Measurements from ENCODE around the gene DRC7.
"Not testable (repeated sequence)": the region's sequence is repeated elsewhere in the genome, so short reads cannot be mapped to it uniquely, and the experiment has no call there.

Gene DRC7

DNA sequence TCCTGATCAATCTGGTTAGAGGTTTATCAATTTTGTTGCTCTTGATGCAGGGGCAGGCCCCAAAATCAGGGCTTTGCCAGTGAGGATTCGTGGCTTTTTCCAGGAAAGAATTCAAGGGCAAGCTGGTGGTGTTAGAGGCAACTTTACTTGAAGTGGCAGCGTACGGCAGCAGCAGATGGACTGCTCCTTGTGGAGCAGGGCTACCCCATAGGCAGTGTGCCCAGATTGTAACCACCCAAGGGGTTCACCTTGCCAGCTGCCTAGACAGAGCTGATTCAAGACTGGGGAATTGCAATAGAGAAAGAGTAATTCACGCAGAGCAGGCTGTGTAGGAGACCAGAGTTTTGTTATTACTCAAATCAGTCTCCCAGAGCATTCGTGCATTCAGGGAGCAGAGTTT is 16.7 kb downstream of the DRC7 start:
- no peak for DNase-seq (ENCODE audit: low spot score)

GRCh38 chr16:57711993-57712392 is 17.4 kb downstream of the DRC7 start:
- no peak for DNase-seq (ENCODE audit: low spot score)

GRCh38 chr16:57712569-57712968 is 18.0 kb downstream of the DRC7 start:
- not testable (repeated sequence) for DNase-seq (ENCODE audit: low spot score)

- DNase-seq (ENCODE audit: low spot score): no peak
Observed at GRCh38 chr16:57713596-57713995, 19.0 kb downstream of the DRC7 start.

DNA sequence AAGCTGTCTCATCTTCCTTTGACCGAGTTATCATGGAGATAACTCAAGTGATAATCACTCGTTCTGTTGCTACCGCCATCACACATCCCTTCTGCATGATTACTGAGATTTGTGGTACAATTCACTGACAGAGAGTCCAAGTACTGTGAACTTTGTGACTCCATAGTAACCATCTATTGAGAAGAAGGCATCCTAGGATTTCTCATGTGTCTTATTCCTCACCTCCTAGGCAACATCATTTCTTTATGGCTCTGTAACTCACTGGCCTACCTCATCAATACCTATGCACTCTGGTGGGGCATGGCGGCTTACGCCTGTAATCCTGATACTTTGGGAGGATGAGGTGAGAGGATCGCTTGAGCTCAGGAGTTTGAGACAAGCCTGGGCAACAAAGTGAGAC is 19.4 kb downstream of the DRC7 start:
- DNase-seq (ENCODE audit: low spot score): no peak

DNA sequence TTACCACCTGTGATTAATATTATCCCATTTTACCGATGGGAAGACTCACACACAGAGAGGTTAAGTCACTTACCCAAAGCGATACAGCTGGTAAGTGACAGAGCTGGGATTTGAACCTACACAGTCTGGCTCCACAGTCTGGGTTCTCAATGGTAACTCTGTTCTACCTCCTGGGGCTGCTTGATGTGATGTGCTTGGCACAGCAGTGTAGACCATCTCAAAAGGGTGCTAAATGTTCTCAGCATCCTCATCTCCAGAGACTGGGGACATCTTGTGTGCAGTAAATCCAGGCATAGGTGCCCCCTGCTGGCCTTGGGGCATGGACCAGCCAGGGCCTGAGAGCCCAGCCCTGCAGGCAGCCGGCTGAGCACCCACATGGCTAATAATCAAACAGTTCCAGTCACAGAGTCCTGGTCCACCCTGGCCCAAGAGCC is 25.6 kb downstream of the DRC7 start:
- no peak for DNase-seq (ENCODE audit: low spot score)

- no peak for DNase-seq (ENCODE audit: low spot score)
Observed at GRCh38 chr16:57721356-57722209, 27.0 kb downstream of the DRC7 start.

DNA sequence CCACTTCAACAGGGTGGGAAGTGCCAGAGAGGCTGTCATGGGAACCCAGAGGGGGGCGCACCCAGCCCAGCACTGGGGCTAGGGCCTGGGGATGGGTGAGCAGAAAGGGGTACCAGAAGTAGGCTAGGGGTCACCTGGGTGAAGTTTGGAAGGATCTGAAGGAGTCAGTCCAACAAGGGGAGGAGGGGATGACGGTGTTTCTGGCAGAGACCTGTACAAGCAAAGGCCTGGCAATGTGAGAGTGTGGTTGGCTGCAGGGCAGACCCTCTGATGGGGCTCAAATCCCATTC is 27.5 kb downstream of the DRC7 start:
- DNase-seq (ENCODE audit: low spot score): no peak

- DNase-seq (ENCODE audit: low spot score): no peak
Observed at GRCh38 chr16:57722651-57723050, 28.0 kb downstream of the DRC7 start.

- DNase-seq (ENCODE audit: low spot score): no peak
Observed at GRCh38 chr16:57723170-57723569, 28.6 kb downstream of the DRC7 start.

- no peak for DNase-seq (ENCODE audit: low spot score)
Observed at GRCh38 chr16:57724531-57724930, 29.9 kb downstream of the DRC7 start.

GRCh38 chr16:57725151-57725550 is 30.5 kb downstream of the DRC7 start:
- no peak for DNase-seq (ENCODE audit: low spot score)

DNA sequence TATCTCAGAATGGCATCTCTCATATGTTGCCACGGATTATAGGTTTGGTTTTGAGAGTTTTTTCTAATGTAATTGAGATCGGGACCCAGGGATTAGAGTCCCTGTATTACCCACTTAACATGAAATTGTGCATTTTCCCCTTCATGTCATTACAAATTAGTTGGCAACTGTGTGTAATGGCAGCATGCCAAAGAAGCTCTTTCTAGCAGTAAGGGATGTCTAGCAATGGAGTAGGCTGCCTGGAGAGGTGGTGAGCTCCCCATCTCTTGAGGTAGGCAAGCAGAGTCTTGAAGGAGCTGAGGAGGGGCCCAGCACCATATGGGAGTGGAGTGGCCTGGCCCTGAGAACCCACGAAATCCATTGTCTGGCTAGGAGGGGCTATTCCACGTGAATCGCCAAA is 30.9 kb downstream of the DRC7 start:
- DNase-seq (ENCODE audit: low spot score): no peak

DNA sequence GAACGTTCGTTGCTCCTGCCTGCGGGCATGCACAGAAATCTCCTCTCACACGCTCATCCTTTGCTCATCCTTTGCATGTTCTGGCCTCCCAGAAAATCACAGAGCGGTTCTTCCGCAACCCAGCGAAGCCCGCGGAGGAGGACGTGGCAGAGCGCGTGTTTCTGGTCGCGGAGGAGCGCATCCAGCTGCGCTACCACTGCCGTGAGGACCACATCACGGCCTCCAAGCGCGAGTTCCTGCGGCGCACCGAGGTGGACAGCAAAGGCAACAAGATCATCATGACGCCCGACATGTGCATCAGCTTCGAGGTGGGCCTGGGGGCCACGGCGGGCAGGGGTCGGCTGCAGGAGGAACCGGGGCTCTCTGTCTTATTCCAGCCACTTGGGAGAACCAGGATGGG is 31.4 kb downstream of the DRC7 start:
- no peak for DNase-seq (ENCODE audit: low spot score)

GRCh38 chr16:57726433-57726947 is 31.9 kb downstream of the DRC7 start:
- DNase-seq (ENCODE audit: low spot score): no peak

DNA sequence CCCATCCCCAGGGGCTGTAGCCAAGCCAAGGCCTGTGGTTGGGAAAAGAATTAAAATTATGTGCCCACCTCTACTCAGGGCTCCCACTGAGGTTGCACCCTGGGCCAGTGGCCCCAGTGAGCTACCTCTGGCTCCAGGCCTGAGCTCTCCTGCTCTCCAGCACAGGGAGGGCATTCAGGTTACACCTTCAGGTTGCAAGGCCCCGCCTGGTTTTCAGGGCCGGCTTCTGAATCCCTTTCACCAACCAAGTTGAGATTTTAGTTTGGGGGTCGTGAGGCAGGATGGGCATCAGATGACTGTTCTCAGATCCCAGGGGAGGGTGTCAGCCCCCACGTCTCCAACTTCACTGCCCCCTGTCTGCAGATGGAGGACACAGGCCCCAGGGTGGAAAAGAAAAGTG is 33.0 kb downstream of the DRC7 start:
- DNase-seq (ENCODE audit: low spot score): no peak

DNA sequence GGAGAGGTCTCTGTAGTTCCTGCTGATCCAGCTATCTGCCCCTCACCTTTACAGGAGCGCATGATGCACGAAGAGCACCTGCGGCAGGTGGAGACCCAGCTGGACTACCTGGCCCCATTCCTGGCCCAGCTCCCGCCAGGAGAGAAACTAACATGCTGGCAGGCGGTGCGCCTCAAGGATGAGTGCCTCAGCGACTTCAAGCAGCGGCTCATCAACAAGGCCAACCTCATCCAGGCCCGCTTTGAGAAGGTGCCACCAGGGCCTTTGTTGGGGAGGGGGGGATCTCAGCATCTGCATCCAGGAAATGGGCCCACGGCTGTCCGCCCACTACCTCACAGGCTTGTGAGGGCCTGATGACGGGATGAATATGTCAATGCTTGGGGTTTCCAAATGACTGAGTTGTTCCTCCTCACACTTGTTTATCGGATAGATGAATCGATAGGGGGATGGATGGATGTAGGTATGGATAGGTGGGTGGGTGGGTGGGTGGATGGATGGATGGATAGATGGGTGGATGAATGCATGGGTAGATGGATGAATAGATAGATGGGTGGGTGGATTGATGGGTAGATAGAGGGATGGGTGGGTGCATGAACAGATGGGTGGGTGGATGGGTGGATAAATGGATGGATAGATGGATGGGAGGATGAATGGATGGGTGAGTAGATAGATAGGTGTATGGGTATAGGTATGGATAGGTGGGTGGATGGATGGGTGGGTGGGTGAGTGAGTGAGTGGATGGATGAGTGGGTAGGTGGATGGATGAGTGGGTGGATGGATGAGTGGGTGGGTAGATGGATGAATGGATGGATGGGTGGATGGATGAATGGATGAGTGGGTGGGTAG is 34.0 kb downstream of the DRC7 start:
- no peak for DNase-seq (ENCODE audit: low spot score)

- DNase-seq (ENCODE audit: low spot score): no peak
Observed at GRCh38 chr16:57729182-57729484, 34.5 kb downstream of the DRC7 start.

GRCh38 chr16:57729852-57730251 is 35.2 kb downstream of the DRC7 start:
- not testable (repeated sequence) for DNase-seq (ENCODE audit: low spot score)

DNA sequence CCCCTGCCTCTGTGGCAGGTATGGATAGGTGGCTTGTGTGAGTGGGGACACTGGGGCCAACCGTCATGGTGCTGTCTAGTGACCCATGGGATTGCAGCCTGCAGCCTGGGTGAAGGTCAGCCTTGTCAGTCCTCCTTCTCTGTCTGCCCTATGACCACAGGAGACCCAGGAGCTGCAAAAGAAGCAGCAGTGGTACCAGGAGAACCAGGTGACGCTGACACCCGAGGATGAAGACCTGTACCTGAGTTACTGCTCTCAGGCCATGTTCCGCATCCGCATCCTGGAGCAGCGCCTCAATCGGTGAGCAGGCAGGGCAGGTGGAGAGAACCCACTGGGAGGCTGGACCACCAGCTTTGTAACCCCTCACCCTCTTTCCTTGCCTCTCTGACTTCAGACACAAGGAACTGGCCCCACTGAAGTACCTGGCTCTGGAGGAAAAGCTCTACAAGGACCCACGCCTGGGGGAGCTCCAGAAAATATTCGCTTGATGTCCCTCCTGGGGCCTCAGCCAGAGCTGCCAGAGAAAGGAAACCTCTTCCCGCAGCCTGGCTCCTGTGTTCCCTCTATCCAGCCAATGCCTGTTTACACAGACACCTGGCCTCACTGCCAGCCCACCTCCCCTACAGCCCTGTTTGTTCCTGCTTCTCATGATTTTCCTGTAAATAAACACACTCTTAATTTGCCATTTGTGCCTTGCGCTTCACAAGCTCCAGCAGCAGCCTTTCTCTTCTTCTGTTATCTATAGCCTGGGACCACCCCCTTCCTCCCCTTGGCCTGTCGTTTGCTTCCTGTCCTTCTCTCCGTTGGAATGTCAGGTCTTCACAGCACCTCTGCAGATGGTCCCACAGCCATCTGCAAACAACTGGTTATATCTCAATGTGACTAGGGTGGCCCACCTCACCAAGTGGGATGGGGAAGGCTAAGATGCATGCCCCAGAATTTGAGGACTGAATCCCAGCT is 36.4 kb downstream of the DRC7 start:
- no peak for DNase-seq (ENCODE audit: low spot score)

- DNase-seq (ENCODE audit: low spot score): no peak
Observed at GRCh38 chr16:57732037-57732436, 37.4 kb downstream of the DRC7 start.

GRCh38 chr16:57732714-57733113 is 38.1 kb downstream of the DRC7 start:
- DNase-seq (ENCODE audit: low spot score): no peak

Measured in putamen (tissue), 1 donor.